ENCODE results near the gene CAVIN2. TPM values are rescaled to one million over a fixed set of nuclear protein-coding genes. Genes with fewer than 3 reads are reported as not detected.

The CAVIN2 gene
- total RNA-seq, 6 experiments from 2014 or later = 3.1 to 15.9 (median 14.5) TPM

DNA sequence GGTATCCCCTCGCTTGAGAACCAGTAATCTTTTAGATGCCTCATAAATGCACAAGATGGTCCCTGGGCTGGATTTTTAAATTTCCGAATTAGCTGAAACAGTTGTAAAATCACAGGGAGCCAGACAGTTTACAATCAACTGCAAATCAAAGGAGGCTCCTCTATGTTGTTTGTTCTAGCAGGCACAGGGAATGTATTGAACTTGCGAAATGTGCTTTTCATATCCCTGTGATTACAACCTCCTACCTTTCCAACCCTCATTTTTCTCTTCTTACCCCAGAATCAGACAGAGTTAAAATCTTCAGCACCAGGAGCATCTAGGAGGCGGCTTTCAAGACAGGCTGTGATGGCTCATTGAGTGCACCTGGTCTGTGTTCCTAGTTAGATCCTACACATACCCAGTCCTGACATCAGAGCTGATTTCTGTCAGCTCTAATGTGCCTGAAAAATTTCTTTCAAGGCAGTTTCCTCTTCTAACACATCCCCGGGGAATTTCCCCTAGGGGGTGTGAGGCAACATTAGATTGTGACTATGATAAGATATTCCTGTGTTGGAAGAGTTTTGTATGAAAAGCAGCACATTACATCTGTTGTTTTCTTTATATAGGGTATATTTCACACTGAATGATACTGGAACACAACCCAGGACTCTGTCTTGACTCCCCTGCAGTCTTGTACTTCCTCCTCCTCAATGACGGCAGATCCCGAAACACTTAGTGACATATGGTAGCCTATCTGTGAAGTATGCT is 17.9 kb upstream of the CAVIN2 start:
- TF ChIP-seq, protein P1, sequence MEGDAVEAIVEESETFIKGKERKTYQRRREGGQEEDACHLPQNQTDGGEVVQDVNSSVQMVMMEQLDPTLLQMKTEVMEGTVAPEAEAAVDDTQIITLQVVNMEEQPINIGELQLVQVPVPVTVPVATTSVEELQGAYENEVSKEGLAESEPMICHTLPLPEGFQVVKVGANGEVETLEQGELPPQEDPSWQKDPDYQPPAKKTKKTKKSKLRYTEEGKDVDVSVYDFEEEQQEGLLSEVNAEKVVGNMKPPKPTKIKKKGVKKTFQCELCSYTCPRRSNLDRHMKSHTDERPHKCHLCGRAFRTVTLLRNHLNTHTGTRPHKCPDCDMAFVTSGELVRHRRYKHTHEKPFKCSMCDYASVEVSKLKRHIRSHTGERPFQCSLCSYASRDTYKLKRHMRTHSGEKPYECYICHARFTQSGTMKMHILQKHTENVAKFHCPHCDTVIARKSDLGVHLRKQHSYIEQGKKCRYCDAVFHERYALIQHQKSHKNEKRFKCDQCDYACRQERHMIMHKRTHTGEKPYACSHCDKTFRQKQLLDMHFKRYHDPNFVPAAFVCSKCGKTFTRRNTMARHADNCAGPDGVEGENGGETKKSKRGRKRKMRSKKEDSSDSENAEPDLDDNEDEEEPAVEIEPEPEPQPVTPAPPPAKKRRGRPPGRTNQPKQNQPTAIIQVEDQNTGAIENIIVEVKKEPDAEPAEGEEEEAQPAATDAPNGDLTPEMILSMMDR (IDR thresholded peaks at IDR 0.05) = no peak
- 0 out of 2 replicates have a peak overlapping the region, but pooled peaks have one; percentile 4 for H3K27ac Mint-ChIP-seq
- H3K4me1 Mint-ChIP-seq (ENCODE audit: low read depth) = peaks cover 77% of the 10 kb centered on the region
- peaks cover 5% of the 10 kb centered on the region; the same call in 1 of the 2 replicates for H3K36me3 Mint-ChIP-seq (ENCODE audit: low read depth)
- no peaks in the 10 kb centered on the region for H3K9me3 Mint-ChIP-seq
- peak; percentile 31 for DNase-seq
- H3K27me3 Mint-ChIP-seq (ENCODE audit: insufficient read depth) = no peaks in the 10 kb centered on the region
- H3K4me3 Mint-ChIP-seq = no peak overlapping the region

DNA sequence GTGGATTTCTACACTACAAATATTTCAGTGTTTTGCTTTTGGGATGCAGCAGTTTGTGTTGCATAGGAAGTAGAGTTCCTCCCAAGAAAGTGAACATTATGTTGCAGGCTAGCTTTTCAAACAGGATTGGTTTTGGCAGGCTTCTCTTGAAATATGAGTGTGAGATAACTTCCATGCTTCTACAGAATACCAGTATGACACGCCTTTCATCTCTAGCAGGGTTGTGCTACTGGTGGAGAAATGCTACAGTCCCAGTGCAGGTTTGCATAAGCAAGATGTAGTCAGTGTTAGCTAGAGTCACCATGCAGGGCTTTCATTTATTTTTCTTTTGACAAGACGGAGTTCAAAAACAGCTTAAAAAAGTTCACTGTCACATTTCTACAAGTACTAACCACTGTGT is 17.1 kb upstream of the CAVIN2 start:
- Mint-ChIP-seq H3K27me3 (ENCODE audit: insufficient read depth) (no peaks in the 10 kb centered on the region), H3K36me3 (ENCODE audit: low read depth) (peaks cover 5% of the 10 kb centered on the region; the same call in 1 of the 2 replicates), H3K27ac (peak overlapping the region; percentile 17; the same call in 1 of the 2 replicates), H3K4me3 (peak overlapping the region; percentile 20), H3K9me3 (no peaks in the 10 kb centered on the region), H3K4me1 (ENCODE audit: low read depth) (peaks cover 69% of the 10 kb centered on the region)
- TF ChIP-seq, protein P1 (IDR thresholded peaks at IDR 0.05) = no peak
- peak; percentile 18 for DNase-seq

DNA sequence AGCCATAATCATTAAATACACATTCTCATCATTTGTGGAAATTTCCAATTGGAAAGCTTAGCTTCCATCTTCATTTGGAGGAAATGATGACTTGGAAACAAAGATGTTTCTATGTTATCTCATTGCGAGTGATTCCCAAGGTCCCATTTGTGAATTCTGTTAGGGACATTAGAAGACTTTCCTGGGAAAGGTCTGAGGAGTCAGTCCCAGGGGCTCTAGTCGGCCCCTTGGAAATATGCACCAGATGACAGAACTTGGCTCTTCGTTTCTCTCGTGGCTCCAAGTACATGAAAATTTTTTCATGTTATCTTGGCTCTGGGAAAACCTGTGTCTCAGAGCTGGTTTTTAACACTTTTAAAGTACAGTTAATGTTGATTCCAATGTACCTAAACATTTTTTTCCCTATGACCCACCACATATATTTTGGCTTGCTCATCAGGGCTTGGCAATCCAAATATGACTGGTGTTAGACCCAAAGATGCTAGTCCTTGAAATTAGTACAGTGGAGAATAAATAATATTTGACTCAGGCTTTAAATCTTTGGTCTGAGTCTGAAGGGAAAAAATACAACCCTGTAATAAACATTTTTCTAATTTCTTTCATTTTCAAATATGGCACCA is 15.4 kb upstream of the CAVIN2 start:
- H3K4me3 Mint-ChIP-seq = no peak overlapping the region; the same call in 1 of the 2 replicates
- peak; percentile 29 for DNase-seq
- peaks cover 5% of the 10 kb centered on the region; the same call in 1 of the 2 replicates for H3K36me3 Mint-ChIP-seq (ENCODE audit: low read depth)
- H3K9me3 Mint-ChIP-seq = no peaks in the 10 kb centered on the region
- H3K27ac Mint-ChIP-seq = peak overlapping the region; percentile 44
- no peaks in the 10 kb centered on the region for H3K27me3 Mint-ChIP-seq (ENCODE audit: insufficient read depth)
- peaks cover 69% of the 10 kb centered on the region for H3K4me1 Mint-ChIP-seq (ENCODE audit: low read depth)
- TF ChIP-seq, protein P1 (IDR thresholded peaks at IDR 0.05) = no peak

DNA sequence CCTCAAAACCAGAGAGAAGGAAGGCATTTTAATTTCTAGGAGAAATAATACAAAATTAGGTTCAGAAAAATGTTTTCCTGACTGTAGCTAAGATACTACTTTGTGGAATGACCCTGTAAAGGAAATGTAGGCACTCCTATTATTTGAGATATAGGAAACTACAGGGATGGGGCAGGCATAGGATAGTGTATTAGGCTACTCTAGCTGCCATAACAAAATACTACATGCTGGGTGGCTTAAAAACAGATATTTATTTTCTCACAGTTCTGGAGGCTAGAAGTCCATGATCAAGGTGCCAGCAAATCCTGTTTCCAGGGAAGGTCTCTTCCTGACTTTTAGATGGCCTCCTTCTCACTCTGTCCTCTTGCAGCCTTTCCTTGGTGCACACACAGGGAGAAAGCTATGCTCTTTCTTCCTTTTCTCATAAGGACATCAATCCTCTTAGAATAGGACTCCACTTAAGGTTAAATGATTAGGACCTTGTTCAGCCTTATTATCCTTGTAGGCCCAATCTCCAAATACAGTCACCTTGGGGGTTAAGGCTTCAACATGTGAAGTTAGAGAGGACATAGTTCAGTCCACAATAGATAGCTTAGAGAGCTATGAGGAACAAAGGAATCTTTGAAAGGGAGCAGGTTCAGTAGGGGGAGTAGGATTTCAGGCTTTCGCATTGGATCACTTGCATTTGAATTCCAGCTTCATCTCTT is 14.0 kb upstream of the CAVIN2 start:
- H3K4me3 Mint-ChIP-seq = no peak overlapping the region
- H3K4me1 Mint-ChIP-seq (ENCODE audit: low read depth) = peaks cover 69% of the 10 kb centered on the region
- no peaks in the 10 kb centered on the region for H3K27me3 Mint-ChIP-seq (ENCODE audit: insufficient read depth)
- peaks cover 10% of the 10 kb centered on the region; the same call in 1 of the 2 replicates for H3K36me3 Mint-ChIP-seq (ENCODE audit: low read depth)
- TF ChIP-seq, protein P1 (IDR thresholded peaks at IDR 0.05) = no peak
- H3K9me3 Mint-ChIP-seq = no peaks in the 10 kb centered on the region
- DNase-seq = no peak
- H3K27ac Mint-ChIP-seq = no peak overlapping the region

DNA sequence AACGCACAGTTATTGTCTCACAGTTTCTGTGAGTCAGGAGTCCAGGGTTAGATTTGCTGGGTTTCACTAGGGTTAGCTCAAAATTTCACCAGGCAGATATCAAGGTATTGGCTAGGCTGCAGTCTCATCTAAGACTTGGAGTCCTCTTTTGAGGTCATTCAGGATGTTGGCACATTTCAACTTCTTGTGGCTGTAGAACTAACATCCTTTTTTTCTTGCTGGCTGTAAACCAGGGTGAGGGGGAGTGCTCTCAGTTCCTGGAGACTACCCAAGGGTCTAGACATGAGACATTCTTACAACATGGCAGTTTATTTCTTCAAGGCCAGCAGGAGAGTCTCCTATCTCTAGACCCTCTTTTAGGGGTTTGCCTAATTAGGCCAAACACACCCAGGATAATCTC is 12.8 kb upstream of the CAVIN2 start:
- Mint-ChIP-seq H3K4me1 (ENCODE audit: low read depth) (peaks cover 65% of the 10 kb centered on the region), H3K36me3 (ENCODE audit: low read depth) (peaks cover 10% of the 10 kb centered on the region; the same call in 1 of the 2 replicates), H3K27me3 (ENCODE audit: insufficient read depth) (no peaks in the 10 kb centered on the region), H3K9me3 (no peaks in the 10 kb centered on the region), H3K4me3 (no peak overlapping the region), H3K27ac (no peak overlapping the region)
- TF ChIP-seq, protein P1 (IDR thresholded peaks at IDR 0.05) = no peak
- DNase-seq = no peak

All from HFFc6 (cell line).